Measurements from ENCODE around the gene DDC.
"Not testable (repeated sequence)": the region's sequence is repeated elsewhere in the genome, so short reads cannot be mapped to it uniquely, and the experiment has no call there.

DDC gene

GRCh38 chr7:50537417-50537816 lies 27.8 kb downstream of the DDC start:
- H3K9me3 ChIP-seq (ENCODE audit: insufficient read depth, low read length), result no peaks in the 10 kb centered on the region
- no peak overlapping the region for H3K4me2 ChIP-seq (ENCODE audit: low read length)
- H3K4me1 ChIP-seq (ENCODE audit: low read length), result 0 out of 2 replicates have a peak, but pooled peaks cover 3% of the 10 kb centered on the region
- H3K27me3 ChIP-seq (ENCODE audit: low read depth, low read length), result peaks cover 3% of the 10 kb centered on the region
- H3K9ac ChIP-seq (ENCODE audit: low read length), result no peak overlapping the region
- H3K79me2 ChIP-seq (ENCODE audit: low read length), result no peaks in the 10 kb centered on the region
- H3K36me3 ChIP-seq (replicated peaks; ENCODE audit: low read depth, low read length), result no peaks in the 10 kb centered on the region
- no peaks in the 10 kb centered on the region for H4K20me1 ChIP-seq (ENCODE audit: insufficient read depth, low read length)
- H3K27ac ChIP-seq (ENCODE audit: low read length), result no peak overlapping the region
- H3K4me3 ChIP-seq (ENCODE audit: low read length), result no peak overlapping the region
- H2AFZ ChIP-seq (ENCODE audit: low read depth, low read length), result no peak overlapping the region
- no peak for TF ChIP-seq CTCF (IDR thresholded peaks at IDR 0.05; ENCODE audit: low read depth, low read length)
- no peak for TF ChIP-seq EZH2phosphoT487 (IDR thresholded peaks at IDR 0.05; ENCODE audit: low read depth)

- not testable (repeated sequence) for H3K9ac ChIP-seq (ENCODE audit: low read length); H3K79me2 ChIP-seq (ENCODE audit: low read length); H3K27ac ChIP-seq (ENCODE audit: low read length); H2AFZ ChIP-seq (ENCODE audit: low read depth, low read length); H3K4me2 ChIP-seq (ENCODE audit: low read length); H3K4me3 ChIP-seq (ENCODE audit: low read length); H3K36me3 ChIP-seq (replicated peaks; ENCODE audit: low read depth, low read length); H3K9me3 ChIP-seq (ENCODE audit: insufficient read depth, low read length); H4K20me1 ChIP-seq (ENCODE audit: insufficient read depth, low read length)
- Histone ChIP-seq H3K4me1 (ENCODE audit: low read length) (peaks cover 20% of the 10 kb centered on the region), H3K27me3 (ENCODE audit: low read depth, low read length) (peaks cover 14% of the 10 kb centered on the region)
These were observed 29.9 kb downstream of the DDC start for GRCh38 chr7:50535291-50535711.

GRCh38 chr7:50534690-50535290 lies 30.4 kb downstream of the DDC start:
- Histone ChIP-seq H3K27ac (ENCODE audit: low read length) (no peak overlapping the region), H4K20me1 (ENCODE audit: insufficient read depth, low read length) (no peaks in the 10 kb centered on the region), H3K9me3 (ENCODE audit: insufficient read depth, low read length) (no peaks in the 10 kb centered on the region), H3K4me2 (ENCODE audit: low read length) (no peak overlapping the region), H3K4me1 (ENCODE audit: low read length) (peaks cover 20% of the 10 kb centered on the region), H3K9ac (ENCODE audit: low read length) (no peak overlapping the region), H3K4me3 (ENCODE audit: low read length) (no peak overlapping the region), H3K27me3 (ENCODE audit: low read depth, low read length) (peaks cover 14% of the 10 kb centered on the region), H3K36me3 (replicated peaks; ENCODE audit: low read depth, low read length) (no peaks in the 10 kb centered on the region), H3K79me2 (ENCODE audit: low read length) (no peaks in the 10 kb centered on the region), H2AFZ (ENCODE audit: low read depth, low read length) (no peak overlapping the region)
- TF ChIP-seq EZH2phosphoT487 (IDR thresholded peaks at IDR 0.05; ENCODE audit: low read depth) (no peak), CTCF (IDR thresholded peaks at IDR 0.05; ENCODE audit: low read depth, low read length) (no peak)

GRCh38 chr7:50533866-50534265 lies 31.3 kb downstream of the DDC start:
- Histone ChIP-seq H3K36me3 (replicated peaks; ENCODE audit: low read depth, low read length) (no peaks in the 10 kb centered on the region), H3K9me3 (ENCODE audit: insufficient read depth, low read length) (no peaks in the 10 kb centered on the region), H3K9ac (ENCODE audit: low read length) (no peak overlapping the region), H3K4me1 (ENCODE audit: low read length) (peaks cover 20% of the 10 kb centered on the region), H4K20me1 (ENCODE audit: insufficient read depth, low read length) (no peaks in the 10 kb centered on the region), H2AFZ (ENCODE audit: low read depth, low read length) (no peak overlapping the region), H3K27ac (ENCODE audit: low read length) (no peak overlapping the region), H3K79me2 (ENCODE audit: low read length) (no peaks in the 10 kb centered on the region), H3K4me2 (ENCODE audit: low read length) (no peak overlapping the region), H3K27me3 (ENCODE audit: low read depth, low read length) (peaks cover 14% of the 10 kb centered on the region), H3K4me3 (ENCODE audit: low read length) (no peak overlapping the region)
- TF ChIP-seq EZH2phosphoT487 (IDR thresholded peaks at IDR 0.05; ENCODE audit: low read depth) (no peak), CTCF (IDR thresholded peaks at IDR 0.05; ENCODE audit: low read depth, low read length) (no peak)
